GM18526 (cell line): ENCODE measurements around the gene SOX3.

ENCODE experiments used
- POLR2A ChIP-seq: IDR thresholded peaks from 3 replicates; pipeline ENCODE4 v1.6.1; 2011; ENCODE audit not compliant: insufficient read length; ENCODE audit errors: extremely low read depth

SOX3 gene

DNA sequence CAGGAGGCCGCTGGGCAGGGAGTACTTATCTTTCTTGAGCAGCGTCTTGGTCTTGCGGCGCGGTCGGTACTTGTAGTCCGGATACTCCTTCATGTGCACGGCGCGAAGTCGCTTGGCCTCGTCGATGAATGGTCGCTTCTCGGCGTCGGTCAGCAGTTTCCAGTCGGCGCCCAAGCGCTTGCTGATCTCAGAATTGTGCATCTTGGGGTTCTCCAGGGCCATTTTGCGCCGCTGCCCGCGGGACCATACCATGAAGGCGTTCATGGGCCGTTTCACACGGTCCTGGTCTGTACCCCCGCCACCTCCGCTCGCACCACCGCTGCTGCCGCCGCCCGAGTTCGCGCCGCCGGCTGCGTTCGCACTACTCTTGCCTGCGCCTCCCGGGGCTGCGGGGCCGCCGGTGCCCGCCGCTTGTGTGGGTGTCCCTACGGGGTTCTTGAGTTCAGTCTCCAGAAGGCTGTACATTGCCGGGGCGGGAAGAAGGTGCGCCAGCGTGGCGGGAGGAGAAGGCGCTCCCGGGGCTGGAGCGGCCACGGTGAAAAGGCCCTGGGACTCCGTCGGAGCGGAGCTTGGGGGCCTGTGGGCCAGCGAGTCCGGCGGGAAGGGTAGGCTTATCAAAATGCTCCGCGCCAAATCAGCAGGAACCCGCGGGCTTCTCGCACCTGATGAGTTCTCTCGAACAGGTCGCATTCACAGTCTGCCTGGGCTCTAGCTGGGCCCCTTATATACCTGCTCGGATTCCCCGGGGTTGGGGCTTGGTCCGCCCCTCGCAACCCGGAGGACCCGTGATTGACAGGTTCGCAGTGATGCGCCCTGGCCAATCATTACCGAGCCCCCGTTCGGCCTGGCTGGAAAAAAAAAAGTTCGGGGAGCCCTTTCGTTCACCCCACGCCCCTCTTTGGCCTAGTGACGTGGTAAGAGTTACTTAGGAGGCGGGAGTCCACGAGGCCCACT is at the start of gene SOX3:
TSS of gene SOX3 (minus strand) at position 699 of the 954 bp plus-strand sequence. CDS start at position 690, 9 bp downstream.
- TF ChIP-seq POLR2A, result no peak

DNA sequence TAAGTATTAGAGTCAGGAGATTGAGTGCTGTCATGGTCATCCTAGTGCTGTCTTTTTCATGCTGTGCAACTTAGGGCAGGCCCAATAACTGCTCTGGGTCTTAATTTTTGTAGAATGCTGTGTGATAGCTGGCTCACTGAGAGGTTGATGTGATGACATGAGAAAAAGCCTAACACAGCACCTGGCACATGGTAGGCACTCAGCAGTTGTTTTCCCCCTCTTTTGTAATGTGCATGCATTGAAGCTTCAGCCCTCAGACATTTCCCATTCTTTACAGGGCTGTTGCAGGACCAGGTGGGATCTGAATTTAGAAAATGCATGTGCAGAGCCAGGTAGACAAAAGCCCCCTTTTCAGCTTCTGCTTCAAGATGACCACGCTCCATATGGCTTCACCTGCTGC is 44.1 kb upstream of the SOX3 start:
- no peak for TF ChIP-seq POLR2A

DNA sequence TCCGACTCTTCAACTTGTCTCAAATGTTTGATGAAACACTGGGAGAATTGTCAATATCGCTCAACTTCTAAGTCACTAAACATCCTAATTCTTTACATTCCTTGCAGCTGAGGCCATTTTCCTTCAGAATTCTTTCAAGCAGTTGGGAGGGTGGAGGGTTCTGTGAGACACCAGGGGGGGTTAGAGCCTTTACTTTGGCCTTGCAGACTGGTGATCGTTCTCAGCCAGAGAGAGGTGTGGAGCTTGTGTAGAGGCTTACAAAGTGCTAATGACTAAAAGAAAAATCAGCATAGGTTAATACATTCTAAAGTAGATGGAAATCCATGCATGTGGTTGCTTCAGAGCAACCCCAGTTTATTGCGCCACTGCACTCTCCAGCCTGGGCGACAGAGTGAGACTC is 21.3 kb upstream of the SOX3 start:
- TF ChIP-seq POLR2A, result no peak

DNA sequence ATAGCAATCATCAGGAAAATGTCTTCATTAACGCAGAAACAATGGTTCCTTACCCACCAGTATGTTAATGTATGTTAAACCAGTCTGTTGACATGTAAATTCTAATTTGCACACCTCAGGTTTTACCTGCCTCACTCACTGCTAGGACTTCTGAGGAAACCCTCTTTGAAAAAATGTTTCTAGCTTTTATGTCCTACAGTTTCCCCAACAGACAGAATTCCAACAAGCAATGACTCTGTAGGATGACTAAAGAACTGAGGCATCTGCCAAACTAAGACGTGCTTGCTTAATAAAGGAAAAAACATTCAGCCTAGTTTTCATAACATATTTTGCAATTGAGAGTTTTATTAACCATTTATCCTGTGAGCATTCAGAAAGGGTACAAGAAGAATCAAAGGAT is 20.6 kb upstream of the SOX3 start:
- no peak for TF ChIP-seq POLR2A

DNA sequence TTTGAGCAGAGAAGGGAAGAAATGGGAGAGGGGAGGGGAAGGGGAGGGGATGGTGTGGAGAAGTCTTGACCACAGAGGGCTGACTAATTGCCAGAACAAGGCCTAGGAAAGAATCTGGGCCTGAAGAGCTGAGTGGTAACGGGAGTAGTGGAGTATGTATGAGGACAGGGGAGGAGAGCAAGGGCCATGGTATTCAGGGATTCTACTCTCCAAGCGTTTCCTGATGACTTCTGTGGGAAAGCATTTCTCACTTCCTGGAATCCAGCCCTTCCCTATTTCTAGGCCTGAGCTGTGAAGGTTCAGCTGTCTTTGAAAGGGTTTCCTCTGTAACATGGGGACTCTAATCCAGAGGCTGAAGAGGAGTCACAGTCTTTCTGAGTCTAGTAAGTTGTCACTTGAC is 19.7 kb upstream of the SOX3 start:
- no peak for TF ChIP-seq POLR2A

DNA sequence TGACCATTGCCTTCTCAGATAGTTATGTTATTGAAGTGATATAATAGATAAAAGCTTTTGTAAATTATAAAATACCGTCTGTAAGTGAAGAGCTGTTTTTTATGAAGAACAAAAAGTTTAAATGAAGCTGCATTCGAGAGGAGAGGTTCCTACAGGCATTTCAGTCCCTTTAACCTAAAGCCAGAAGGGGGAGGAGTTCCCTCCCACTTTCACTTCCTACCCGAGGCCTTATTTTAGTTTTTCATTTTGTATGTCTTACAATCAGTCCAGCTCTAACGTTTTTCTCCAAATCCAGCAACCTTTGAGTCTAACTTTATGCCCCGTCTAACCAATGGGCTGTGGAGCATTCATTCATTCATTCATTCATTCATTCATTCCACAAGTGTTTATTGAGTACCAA is 16.5 kb upstream of the SOX3 start:
- no peak for TF ChIP-seq POLR2A

DNA sequence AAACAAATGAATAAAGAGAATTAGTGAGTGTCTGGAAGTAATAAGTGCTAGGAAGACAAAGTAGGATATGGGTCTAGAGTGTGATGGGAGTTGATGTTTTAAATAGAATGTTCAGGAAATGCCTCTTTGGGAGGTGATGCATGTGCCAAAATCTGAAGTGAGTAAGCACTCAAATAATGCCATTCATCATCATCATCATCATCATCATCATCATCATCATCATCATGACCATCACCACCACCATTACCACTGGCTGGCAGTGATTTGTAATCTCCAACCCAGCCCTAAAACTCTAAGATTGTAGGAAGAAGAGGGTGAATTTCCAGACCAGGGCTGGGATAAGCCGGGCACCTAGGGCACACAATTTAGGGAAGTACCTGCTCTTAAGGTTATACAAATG is 9.7 kb upstream of the SOX3 start:
- no peak for TF ChIP-seq POLR2A

DNA sequence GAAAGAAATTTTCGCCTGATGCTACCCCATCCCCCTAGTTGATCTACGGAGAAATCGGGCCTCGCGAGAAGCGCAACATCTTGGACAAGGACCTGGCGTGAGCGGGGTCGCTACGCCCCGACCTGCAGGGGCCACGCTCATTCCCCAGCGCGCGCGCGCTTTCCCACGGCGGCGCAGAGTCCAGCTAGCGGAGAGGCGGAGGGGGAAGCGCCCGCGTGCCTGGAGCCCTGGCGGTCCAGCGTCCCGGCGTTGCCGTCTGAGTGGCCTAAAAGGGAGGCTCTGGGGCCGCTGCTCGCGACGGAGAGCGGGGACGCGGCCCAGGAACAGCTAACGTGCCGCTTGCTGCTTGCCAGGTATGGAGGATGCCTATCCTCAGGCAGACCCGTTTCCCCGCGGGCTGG is 6.0 kb upstream of the SOX3 start:
- TF ChIP-seq POLR2A, result no peak

DNA sequence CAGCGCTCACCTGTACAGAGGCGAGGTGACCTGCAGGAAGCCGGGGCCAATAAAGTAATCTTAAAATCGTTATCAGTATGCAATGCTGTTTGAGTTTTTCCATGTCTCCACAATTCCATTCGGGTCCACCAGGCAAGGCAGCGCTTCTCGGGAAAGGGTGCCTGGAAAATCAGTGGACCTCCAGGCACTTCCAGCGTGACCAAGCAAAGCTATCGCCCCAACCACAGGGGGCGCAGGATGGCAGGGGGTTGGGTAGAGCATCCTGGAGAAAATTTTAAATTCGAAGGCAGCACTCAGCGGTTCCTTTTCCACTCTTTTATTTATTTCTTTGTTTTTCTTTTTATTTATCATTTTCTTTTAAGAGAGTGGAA is 5.4 kb upstream of the SOX3 start:
- TF ChIP-seq POLR2A, result no peak

DNA sequence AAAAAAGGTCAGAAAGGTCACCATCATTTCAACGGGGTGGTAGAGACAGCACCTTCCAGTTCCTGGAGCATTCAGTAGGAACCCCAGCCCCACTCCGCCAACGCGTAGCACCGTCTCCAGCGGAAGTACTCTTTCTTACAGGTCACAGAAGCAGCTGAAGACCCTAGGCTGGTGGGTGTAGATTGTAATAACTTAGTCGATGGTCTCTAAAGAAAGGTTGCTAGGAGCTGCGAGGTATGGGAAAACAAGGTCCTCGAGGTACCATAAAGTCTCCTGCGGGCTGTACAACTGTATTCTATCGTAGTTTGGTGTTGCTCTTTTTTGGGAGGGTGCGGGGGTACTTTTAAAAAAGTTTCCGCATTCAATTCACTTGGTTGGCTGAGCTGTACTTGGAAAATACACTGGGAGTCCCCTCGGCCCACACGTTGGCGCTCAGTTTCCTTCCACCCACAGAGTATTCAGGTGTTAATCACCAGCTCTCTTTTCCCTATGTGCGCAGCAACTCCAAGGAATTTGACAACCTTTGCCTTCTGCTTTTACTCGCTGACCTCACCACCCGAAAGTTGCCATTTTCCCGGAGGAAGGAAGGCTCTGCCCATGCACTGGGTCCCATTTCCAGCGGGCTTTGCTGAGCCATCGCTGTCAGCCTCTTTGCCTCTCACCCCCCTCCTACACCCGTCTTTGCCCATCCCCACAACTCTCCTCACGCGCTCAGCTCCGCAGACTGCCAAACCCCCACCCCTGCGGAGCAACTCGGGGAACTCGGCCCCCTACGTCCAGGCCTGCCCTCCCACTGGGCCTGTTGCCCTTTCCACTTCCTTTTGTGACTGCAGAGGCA is 4.8 kb upstream of the SOX3 start:
- TF ChIP-seq POLR2A, result no peak

DNA sequence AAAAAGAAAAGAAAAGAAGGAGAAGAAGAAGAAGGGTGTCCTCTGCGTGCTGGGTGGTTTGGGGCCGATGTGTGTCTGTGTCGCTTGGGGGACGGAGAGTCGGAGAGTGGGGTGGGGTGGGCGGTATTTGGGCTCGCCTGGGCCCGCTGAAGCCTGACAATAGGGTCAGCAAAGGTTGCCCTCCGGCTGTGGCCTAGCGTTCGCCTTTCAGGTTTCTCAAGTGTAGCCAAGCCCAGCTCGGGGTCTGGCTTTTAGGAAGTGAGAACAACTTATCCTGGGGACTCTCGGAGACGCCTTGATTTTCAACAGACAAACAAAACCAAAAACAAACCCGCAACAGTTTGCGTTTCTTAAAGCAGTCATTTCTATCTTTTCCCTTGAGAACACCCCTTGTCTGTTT is 4.1 kb upstream of the SOX3 start:
- no peak for TF ChIP-seq POLR2A

DNA sequence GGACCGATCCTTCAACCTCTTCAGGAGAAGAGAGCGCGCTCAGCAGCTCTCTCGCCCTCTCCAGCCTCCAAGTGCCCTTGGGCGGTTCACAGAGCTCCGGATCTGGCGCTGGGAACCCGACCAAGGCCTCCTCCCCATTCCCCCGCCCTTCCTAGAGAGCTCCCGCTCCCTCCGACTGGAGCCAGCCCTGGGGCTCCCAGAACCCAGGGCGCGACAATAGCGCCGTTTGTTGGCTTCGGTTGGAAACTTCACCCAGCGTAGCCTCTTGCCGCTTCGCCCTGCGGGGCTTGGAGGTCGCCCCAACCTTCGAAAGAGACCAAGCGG is 3.1 kb upstream of the SOX3 start:
- no peak for TF ChIP-seq POLR2A

DNA sequence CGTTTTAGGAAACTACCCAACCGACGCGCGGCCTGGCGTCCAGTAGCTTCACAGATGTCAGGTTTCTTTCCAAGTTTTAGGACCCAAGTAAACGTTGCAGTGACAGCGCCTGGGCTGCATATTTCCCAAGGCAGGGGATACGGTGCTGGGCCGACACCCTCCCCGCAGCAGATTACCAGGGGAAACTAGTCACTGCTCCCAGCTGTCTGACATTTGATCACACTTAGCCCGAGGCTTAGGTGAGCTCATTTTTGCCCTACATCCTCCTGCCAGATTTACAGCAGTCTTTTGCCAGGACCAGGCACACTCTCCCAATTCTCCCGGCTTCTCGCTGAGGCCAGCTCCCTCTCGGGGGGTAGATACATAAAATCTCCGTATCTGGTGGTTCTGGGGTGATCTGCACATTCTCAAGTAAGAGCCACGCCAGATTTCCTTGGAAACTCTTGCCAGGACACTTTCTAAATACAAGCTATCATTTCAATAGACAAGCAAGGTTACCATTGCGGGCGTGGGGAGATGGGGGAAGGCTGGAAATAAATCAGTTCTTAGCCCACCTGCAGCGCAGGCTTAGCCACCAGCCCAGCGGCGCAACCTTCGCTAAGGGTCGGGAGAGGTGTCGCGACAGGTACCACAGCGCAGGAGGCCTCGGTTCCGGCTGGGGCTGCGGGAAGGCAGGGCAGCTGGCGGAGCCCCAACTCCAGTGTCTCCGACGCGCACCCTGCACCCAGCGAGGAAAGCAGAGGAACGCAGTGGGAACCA is 2.5 kb upstream of the SOX3 start:
- no peak for TF ChIP-seq POLR2A

DNA sequence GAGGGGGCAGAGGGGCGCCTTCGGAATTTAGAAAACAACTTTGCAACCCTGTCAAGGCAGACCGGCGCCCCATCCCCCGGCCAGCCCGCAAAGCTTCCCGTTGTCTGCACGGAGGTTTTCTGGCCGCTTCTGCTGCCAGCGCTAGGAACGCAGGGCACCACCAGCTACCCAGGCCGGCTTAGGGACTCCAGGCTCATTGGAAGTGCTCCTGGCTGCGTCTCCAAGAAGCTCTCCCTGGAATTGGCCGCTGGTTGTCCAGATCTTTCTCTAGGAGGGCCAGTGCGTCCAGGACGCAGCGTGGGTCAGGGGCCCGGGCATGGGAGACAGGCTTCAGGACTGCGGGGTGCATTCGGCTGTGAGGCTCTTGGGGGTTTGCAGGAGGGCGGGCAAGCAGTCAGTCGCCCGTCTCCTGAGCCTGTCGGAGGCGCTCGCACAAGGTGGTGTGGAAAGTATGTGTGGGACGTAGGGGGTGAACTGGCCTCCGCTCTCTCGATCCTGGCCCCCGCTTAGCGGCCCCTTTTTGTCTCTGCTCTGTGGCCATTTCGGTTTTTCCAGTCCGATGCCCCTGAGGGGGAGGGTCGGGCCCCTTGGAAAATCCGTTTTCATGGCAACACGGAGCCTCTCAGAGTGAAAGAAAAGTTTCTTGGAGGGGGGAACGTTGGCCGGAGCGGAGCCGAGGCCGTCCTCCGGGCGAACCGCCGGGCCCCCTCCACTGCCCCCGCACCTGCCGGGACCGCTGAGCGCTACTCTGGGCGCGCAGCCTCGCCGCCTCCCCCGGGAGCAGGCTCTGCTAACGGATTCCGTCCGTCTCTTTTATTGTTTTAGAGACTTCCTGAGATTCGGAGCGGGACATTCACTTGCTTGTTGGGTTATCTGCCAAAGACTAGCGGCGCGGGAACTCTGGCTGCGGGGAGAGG is 810 bp upstream of the SOX3 start:
- TF ChIP-seq POLR2A, result no peak
